Measurements from ENCODE around the gene EIF4E2. TPM values are rescaled to one million over a fixed set of nuclear protein-coding genes. Genes with fewer than 3 reads are reported as not detected.

EIF4E2 gene
- polyA plus RNA-seq (2013, experiment 1 of 4): 114 TPM
- polyA plus RNA-seq (2013, experiment 2 of 4): 103 TPM
- polyA plus RNA-seq (2013, experiment 3 of 4): 86.2 TPM
- polyA plus RNA-seq (2013, experiment 4 of 4): 106 TPM

GRCh38 chr2:232550354-232551249 is at the start of gene EIF4E2, which contains the start of gene TIGD1:
EIF4E2 (plus strand) TSS chr2:232550689; CDS start chr2:232550725, 36 bp downstream.
TIGD1 (minus strand) TSS chr2:232550557; CDS start chr2:232549882, 675 bp downstream.
- Histone ChIP-seq H3K9me3 (ENCODE audit: control insufficient read depth, low read length) (no peaks in the 10 kb centered on the region), H3K36me3 (ENCODE audit: control insufficient read depth, insufficient read depth, low read length) (peaks cover 10% of the 10 kb centered on the region), H3K27me3 (ENCODE audit: control insufficient read depth, insufficient read depth, low read length, poor library complexity, severe bottlenecking) (no peaks in the 10 kb centered on the region), H3K4me1 (ENCODE audit: control insufficient read depth, insufficient read depth, low read length) (peaks cover 10% of the 10 kb centered on the region), H3K27ac (ENCODE audit: insufficient read depth, low read depth, low read length, poor library complexity, severe bottlenecking) (peak within 1 kb of the TSS; percentile 92), H3K4me3 (ENCODE audit: insufficient read depth, low read depth, low read length) (peak within 1 kb of the TSS; percentile 91)
- WGBS, 2 experiments: 0% methylated on average over 79 to 81 of the region's 81 CpGs

DNA sequence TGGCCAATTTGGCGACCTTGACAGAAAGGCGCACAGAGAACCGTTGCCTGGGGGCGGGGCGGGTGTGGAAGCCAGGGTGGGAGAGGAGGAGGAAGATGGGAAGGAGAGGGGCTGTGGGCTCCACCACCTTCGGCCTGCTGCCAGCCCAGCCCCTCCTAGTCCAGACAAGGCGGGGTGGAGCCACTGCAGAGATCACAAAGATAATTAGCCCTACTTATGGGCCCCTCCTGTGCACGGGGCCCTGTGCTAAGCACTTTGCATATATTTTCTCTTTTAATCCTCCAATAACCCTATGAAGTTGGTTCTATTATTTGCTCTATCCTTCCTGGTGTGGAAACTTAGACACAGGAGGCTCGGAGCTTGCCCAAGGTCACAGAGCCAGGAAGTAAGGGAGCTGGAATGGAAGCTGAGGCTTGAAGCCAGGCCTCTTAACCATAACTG is 49.1 kb upstream of the EIF4E2 start:
- Histone ChIP-seq H3K27ac (ENCODE audit: insufficient read depth, low read depth, low read length, poor library complexity, severe bottlenecking) (no peak overlapping the region), H3K4me1 (ENCODE audit: control insufficient read depth, insufficient read depth, low read length) (peaks cover 14% of the 10 kb centered on the region), H3K9me3 (ENCODE audit: control insufficient read depth, low read length) (no peaks in the 10 kb centered on the region), H3K36me3 (ENCODE audit: control insufficient read depth, insufficient read depth, low read length) (no peaks in the 10 kb centered on the region), H3K4me3 (ENCODE audit: insufficient read depth, low read depth, low read length) (no peak overlapping the region), H3K27me3 (ENCODE audit: control insufficient read depth, insufficient read depth, low read length, poor library complexity, severe bottlenecking) (peaks cover 49% of the 10 kb centered on the region)
- WGBS, 2 experiments: 74 to 79% methylated on average over 9 of the region's 9 CpGs

DNA sequence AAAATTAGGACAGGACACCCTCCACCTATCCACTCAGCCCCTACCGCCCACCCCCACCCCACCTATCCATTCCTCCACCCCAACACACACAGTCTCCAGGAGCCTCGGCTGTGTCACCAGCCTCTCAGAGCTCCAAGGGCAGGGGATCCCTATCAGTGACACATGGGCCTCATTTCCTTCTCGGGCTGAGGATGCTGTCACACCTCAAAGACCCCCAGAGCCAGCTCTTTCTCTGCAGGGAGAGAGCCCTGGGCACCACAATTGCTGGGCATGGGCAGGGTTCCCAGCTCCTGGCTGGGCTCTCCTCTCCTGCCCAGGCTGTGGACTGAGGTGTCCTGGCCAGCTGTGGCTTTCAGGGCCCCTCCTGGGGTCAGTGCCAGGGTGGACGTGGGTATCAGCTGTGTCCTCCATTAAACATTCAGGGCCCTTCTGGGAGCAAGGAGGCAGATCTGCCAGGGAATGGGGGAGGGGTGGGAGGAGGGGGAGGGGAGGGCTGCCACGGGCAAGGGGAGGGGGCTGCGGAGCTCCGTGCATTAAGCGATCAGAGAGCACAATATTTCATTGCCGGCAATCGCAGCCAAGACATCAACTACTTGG is 48.6 kb upstream of the EIF4E2 start:
- peaks cover 54% of the 10 kb centered on the region for H3K27me3 ChIP-seq (ENCODE audit: control insufficient read depth, insufficient read depth, low read length, poor library complexity, severe bottlenecking)
- H3K9me3 ChIP-seq (ENCODE audit: control insufficient read depth, low read length): no peaks in the 10 kb centered on the region
- H3K27ac ChIP-seq (ENCODE audit: insufficient read depth, low read depth, low read length, poor library complexity, severe bottlenecking): no peak overlapping the region
- H3K4me1 ChIP-seq (ENCODE audit: control insufficient read depth, insufficient read depth, low read length): peaks cover 18% of the 10 kb centered on the region
- H3K4me3 ChIP-seq (ENCODE audit: insufficient read depth, low read depth, low read length): no peak overlapping the region
- WGBS, 2 experiments: 26 to 27% methylated on average over 10 of the region's 10 CpGs
- H3K36me3 ChIP-seq (ENCODE audit: control insufficient read depth, insufficient read depth, low read length): no peaks in the 10 kb centered on the region

DNA sequence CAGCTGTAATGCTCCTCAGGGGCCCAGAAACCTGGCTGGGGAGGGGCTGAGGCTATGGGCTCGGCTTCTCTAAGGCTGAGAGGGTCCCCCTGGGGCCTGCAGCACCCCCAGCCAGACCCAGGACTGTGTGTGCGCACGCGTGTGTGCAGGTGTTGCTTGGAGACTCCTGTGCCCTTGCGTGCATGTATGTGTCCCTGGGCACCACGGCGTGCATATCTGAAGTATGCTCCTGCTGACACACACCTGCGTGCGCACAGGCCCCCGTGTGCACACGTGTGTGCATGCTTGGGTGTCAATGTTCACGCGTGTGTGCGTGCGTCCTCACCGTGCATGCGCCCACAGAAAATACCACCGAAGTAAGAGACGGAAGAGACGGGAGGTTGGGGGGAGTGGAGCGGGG is 48.0 kb upstream of the EIF4E2 start:
- WGBS, 2 experiments: 4 to 5% methylated on average over 18 to 19 of the region's 21 CpGs
- Histone ChIP-seq H3K27me3 (ENCODE audit: control insufficient read depth, insufficient read depth, low read length, poor library complexity, severe bottlenecking) (peaks cover 55% of the 10 kb centered on the region), H3K9me3 (ENCODE audit: control insufficient read depth, low read length) (no peaks in the 10 kb centered on the region), H3K4me1 (ENCODE audit: control insufficient read depth, insufficient read depth, low read length) (peaks cover 12% of the 10 kb centered on the region), H3K4me3 (ENCODE audit: insufficient read depth, low read depth, low read length) (peak overlapping the region; percentile 25), H3K36me3 (ENCODE audit: control insufficient read depth, insufficient read depth, low read length) (no peaks in the 10 kb centered on the region), H3K27ac (ENCODE audit: insufficient read depth, low read depth, low read length, poor library complexity, severe bottlenecking) (no peak overlapping the region)

- WGBS, 2 experiments: 0 to 1% methylated on average over 74 to 75 of the region's 75 CpGs
- no peaks in the 10 kb centered on the region for H3K9me3 ChIP-seq (ENCODE audit: control insufficient read depth, low read length)
- no peaks in the 10 kb centered on the region for H3K36me3 ChIP-seq (ENCODE audit: control insufficient read depth, insufficient read depth, low read length)
- H3K4me3 ChIP-seq (ENCODE audit: insufficient read depth, low read depth, low read length): peak overlapping the region; percentile 34
- peaks cover 55% of the 10 kb centered on the region for H3K27me3 ChIP-seq (ENCODE audit: control insufficient read depth, insufficient read depth, low read length, poor library complexity, severe bottlenecking)
- no peak overlapping the region for H3K27ac ChIP-seq (ENCODE audit: insufficient read depth, low read depth, low read length, poor library complexity, severe bottlenecking)
- H3K4me1 ChIP-seq (ENCODE audit: control insufficient read depth, insufficient read depth, low read length): peaks cover 11% of the 10 kb centered on the region
Observed at GRCh38 chr2:232502911-232503808, 47.3 kb upstream of the EIF4E2 start.

- Histone ChIP-seq H3K4me3 (ENCODE audit: insufficient read depth, low read depth, low read length) (peak overlapping the region; percentile 34), H3K27ac (ENCODE audit: insufficient read depth, low read depth, low read length, poor library complexity, severe bottlenecking) (no peak overlapping the region), H3K36me3 (ENCODE audit: control insufficient read depth, insufficient read depth, low read length) (no peaks in the 10 kb centered on the region), H3K9me3 (ENCODE audit: control insufficient read depth, low read length) (no peaks in the 10 kb centered on the region), H3K4me1 (ENCODE audit: control insufficient read depth, insufficient read depth, low read length) (peaks cover 11% of the 10 kb centered on the region), H3K27me3 (ENCODE audit: control insufficient read depth, insufficient read depth, low read length, poor library complexity, severe bottlenecking) (peaks cover 55% of the 10 kb centered on the region)
- 21 to 23% methylated on average over 16 of the region's 16 CpGs for WGBS, 2 experiments
Observed at GRCh38 chr2:232503809-232504323, 46.6 kb upstream of the EIF4E2 start.

- no peaks in the 10 kb centered on the region for H3K36me3 ChIP-seq (ENCODE audit: control insufficient read depth, insufficient read depth, low read length)
- H3K4me3 ChIP-seq (ENCODE audit: insufficient read depth, low read depth, low read length): no peak overlapping the region
- H3K27me3 ChIP-seq (ENCODE audit: control insufficient read depth, insufficient read depth, low read length, poor library complexity, severe bottlenecking): peaks cover 55% of the 10 kb centered on the region
- WGBS, 2 experiments: 92% methylated on average over 2 of the region's 2 CpGs
- no peak overlapping the region for H3K27ac ChIP-seq (ENCODE audit: insufficient read depth, low read depth, low read length, poor library complexity, severe bottlenecking)
- no peaks in the 10 kb centered on the region for H3K9me3 ChIP-seq (ENCODE audit: control insufficient read depth, low read length)
- H3K4me1 ChIP-seq (ENCODE audit: control insufficient read depth, insufficient read depth, low read length): peaks cover 11% of the 10 kb centered on the region
Observed at GRCh38 chr2:232504438-232504837, 46.1 kb upstream of the EIF4E2 start.

GRCh38 chr2:232505856-232506255 is 44.6 kb upstream of the EIF4E2 start:
- 21 to 25% methylated on average over 10 of the region's 10 CpGs for WGBS, 2 experiments
- Histone ChIP-seq H3K4me3 (ENCODE audit: insufficient read depth, low read depth, low read length) (no peak overlapping the region), H3K27me3 (ENCODE audit: control insufficient read depth, insufficient read depth, low read length, poor library complexity, severe bottlenecking) (peaks cover 55% of the 10 kb centered on the region), H3K4me1 (ENCODE audit: control insufficient read depth, insufficient read depth, low read length) (peaks cover 11% of the 10 kb centered on the region), H3K36me3 (ENCODE audit: control insufficient read depth, insufficient read depth, low read length) (no peaks in the 10 kb centered on the region), H3K9me3 (ENCODE audit: control insufficient read depth, low read length) (no peaks in the 10 kb centered on the region), H3K27ac (ENCODE audit: insufficient read depth, low read depth, low read length, poor library complexity, severe bottlenecking) (no peak overlapping the region)

- Histone ChIP-seq H3K27me3 (ENCODE audit: control insufficient read depth, insufficient read depth, low read length, poor library complexity, severe bottlenecking) (peaks cover 52% of the 10 kb centered on the region), H3K9me3 (ENCODE audit: control insufficient read depth, low read length) (no peaks in the 10 kb centered on the region), H3K4me1 (ENCODE audit: control insufficient read depth, insufficient read depth, low read length) (peaks cover 11% of the 10 kb centered on the region), H3K4me3 (ENCODE audit: insufficient read depth, low read depth, low read length) (no peak overlapping the region), H3K27ac (ENCODE audit: insufficient read depth, low read depth, low read length, poor library complexity, severe bottlenecking) (no peak overlapping the region), H3K36me3 (ENCODE audit: control insufficient read depth, insufficient read depth, low read length) (no peaks in the 10 kb centered on the region)
- 74 to 83% methylated on average over 4 of the region's 4 CpGs for WGBS, 2 experiments
Observed at GRCh38 chr2:232506709-232507108, 43.8 kb upstream of the EIF4E2 start.
